AG10803 (cell line): ENCODE data around the gene CARS2.
A peak's percentile ranks its signal among the peaks of the same experiment; 100 is the strongest.

ENCODE experiments used
- DNase-seq: peaks from one replicate; pipeline ENCODE4 v3.0.0; 2010; ENCODE audit warnings: low read depth
- H3K4me3 ChIP-seq: 2 replicates; pipeline ENCODE4 v1.5.1; 2011; ENCODE audit warnings: mild to moderate bottlenecking, low read length, control low read depth
- CTCF ChIP-seq: conservative IDR thresholded peaks from 2 replicates; pipeline ENCODE4 v1.5.1; 2011; ENCODE audit warnings: mild to moderate bottlenecking, low read length, control low read depth, inconsistent platforms

Gene CARS2

GRCh38 chr13:110625771-110626321 is 80.1 kb downstream of the CARS2 start:
- no peak overlapping the region for H3K4me3 ChIP-seq
- TF ChIP-seq CTCF, result no peak
- DNase-seq, result no peak

- H3K4me3 ChIP-seq, result no peak overlapping the region
- TF ChIP-seq CTCF, result no peak
- no peak for DNase-seq
Measured at GRCh38 chr13:110624766-110625756, 80.9 kb downstream of the CARS2 start.

GRCh38 chr13:110620596-110620995 is 85.3 kb downstream of the CARS2 start:
- no peak for TF ChIP-seq CTCF
- no peak for DNase-seq
- H3K4me3 ChIP-seq, result no peak overlapping the region

- no peak for TF ChIP-seq CTCF
- no peak for DNase-seq
- H3K4me3 ChIP-seq, result no peak overlapping the region
Measured at GRCh38 chr13:110618780-110619179, 87.1 kb downstream of the CARS2 start.

- no peak overlapping the region for H3K4me3 ChIP-seq
- no peak for TF ChIP-seq CTCF
- DNase-seq, result no peak
Measured at GRCh38 chr13:110618167-110618566, 87.7 kb downstream of the CARS2 start.

GRCh38 chr13:110617321-110618072 is 88.4 kb downstream of the CARS2 start:
- no peak for TF ChIP-seq CTCF
- DNase-seq, result peak; percentile 60
- H3K4me3 ChIP-seq, result peak overlapping the region; percentile 7; the same call in 1 of the 2 replicates
